Upper lobe of right lung (tissue), 1 donor: Measurements from ENCODE around the gene IGF2BP3. TPM values are rescaled to one million over a fixed set of nuclear protein-coding genes. Genes with fewer than 3 reads are reported as not detected.
A peak's percentile ranks its signal among the peaks of the same experiment; 100 is the strongest.

Experiments used
- ATAC-seq: fragments of 200-7000 bp; cut with Tn5 transposase; one replicate; pipeline ENCODE4 v1.9.1; 2020; ENCODE audit warnings: mild to moderate bottlenecking, moderate library complexity
- DNase-seq: peaks from one replicate; pipeline ENCODE4 v3.0.0-alpha.2; 2020
- H3K27ac ChIP-seq: fragments of 200-600 bp; one replicate; pipeline ENCODE4 v1.8.0; 2022
- H3K27me3 ChIP-seq: fragments of 200-600 bp; one replicate; pipeline ENCODE4 v1.8.0; 2022; ENCODE audit warnings: mild to moderate bottlenecking
- H3K36me3 ChIP-seq: fragments of 200-600 bp; one replicate; pipeline ENCODE4 v1.8.0; 2022
- H3K4me1 ChIP-seq: fragments of 200-600 bp; one replicate; pipeline ENCODE4 v1.8.0; 2022
- H3K4me3 ChIP-seq: fragments of 200-600 bp; one replicate; pipeline ENCODE4 v1.8.0; 2022; ENCODE audit warnings: mild to moderate bottlenecking
- H3K9me3 ChIP-seq: fragments of 200-600 bp; one replicate; pipeline ENCODE4 v1.8.0; 2022
- CTCF ChIP-seq: fragments of 200-600 bp; IDR thresholded peaks from one replicate; pipeline ENCODE4 v1.8.0; 2022; ENCODE audit warnings: antibody characterized with exemption
- intact Hi-C: fragments of 100-400 bp; cut with DNase I; formaldehyde crosslinking; loops from one replicate; pipeline ENCODE4 v1.11.0; 2022
- total RNA-seq: library from RNA; stranded (reverse); fragmentation: NEBNext Ultra II Directional; extraction: Animal tissue kit (Norgen Biotek cat#: 25700); gene quantifications from one replicate; pipeline ENCODE4 v1.2.1, GENCODE V29; 2021
- donor health status: DM: no; HTN: yes; CAD: no; lungs with severe emphysema.

Gene IGF2BP3
- total RNA-seq, 1 donor from 2014 or later = 3.3 TPM

GRCh38 chr7:23467806-23468525, 2.3 kb downstream of the IGF2BP3 start:
- no peak for TF ChIP-seq CTCF
- H3K4me3 ChIP-seq = no peak overlapping the region
- intact Hi-C loops = no loop called here
- H3K4me1 ChIP-seq = peaks cover 32% of the 10 kb centered on the region
- H3K27ac ChIP-seq = no peak overlapping the region
- ATAC-seq = peak; percentile 11
- no peaks in the 10 kb centered on the region for H3K9me3 ChIP-seq
- peaks cover 99% of the 10 kb centered on the region for H3K27me3 ChIP-seq
- H3K36me3 ChIP-seq = no peaks in the 10 kb centered on the region
- DNase-seq = no peak

GRCh38 chr7:23467291-23467805, 2.9 kb downstream of the IGF2BP3 start:
- no peaks in the 10 kb centered on the region for H3K9me3 ChIP-seq
- no peak overlapping the region for H3K4me3 ChIP-seq
- TF ChIP-seq CTCF = no peak
- H3K4me1 ChIP-seq = peaks cover 32% of the 10 kb centered on the region
- DNase-seq = no peak
- peaks cover 97% of the 10 kb centered on the region for H3K27me3 ChIP-seq
- H3K36me3 ChIP-seq = no peaks in the 10 kb centered on the region
- intact Hi-C loops = no loop called here
- no peak for ATAC-seq
- no peak overlapping the region for H3K27ac ChIP-seq

GRCh38 chr7:23462846-23463245, 7.4 kb downstream of the IGF2BP3 start:
- Histone ChIP-seq H3K27ac (no peak overlapping the region), H3K36me3 (no peaks in the 10 kb centered on the region), H3K4me3 (no peak overlapping the region), H3K9me3 (no peaks in the 10 kb centered on the region), H3K27me3 (peaks cover 70% of the 10 kb centered on the region), H3K4me1 (peaks cover 1% of the 10 kb centered on the region)
- DNase-seq (no peak), ATAC-seq (peak; percentile 62)
- intact Hi-C loops = no loop called here
- TF ChIP-seq CTCF = peak; percentile 32

- Histone ChIP-seq H3K4me3 (no peak overlapping the region), H3K36me3 (no peaks in the 10 kb centered on the region), H3K4me1 (no peaks in the 10 kb centered on the region), H3K27me3 (peaks cover 33% of the 10 kb centered on the region), H3K27ac (no peak overlapping the region), H3K9me3 (no peaks in the 10 kb centered on the region)
- intact Hi-C loops = no loop called here
- no peak for TF ChIP-seq CTCF
- DNase-seq (no peak), ATAC-seq (no peak)
These were observed 12.2 kb downstream of the IGF2BP3 start for GRCh38 chr7:23458044-23458443.

GRCh38 chr7:23456093-23456492, 14.2 kb downstream of the IGF2BP3 start:
- H3K27ac ChIP-seq = no peak overlapping the region
- ATAC-seq (no peak), DNase-seq (no peak)
- no peaks in the 10 kb centered on the region for H3K4me1 ChIP-seq
- H3K27me3 ChIP-seq = peaks cover 18% of the 10 kb centered on the region
- no peaks in the 10 kb centered on the region for H3K36me3 ChIP-seq
- H3K9me3 ChIP-seq = no peaks in the 10 kb centered on the region
- no peak for TF ChIP-seq CTCF
- no peak overlapping the region for H3K4me3 ChIP-seq
- intact Hi-C loops = no loop called here
